Endothelial cell of umbilical vein (primary cell): Measurements from ENCODE around the gene GRM5.

Experiments used
- CTCF ChIP-seq, 2 donors: IDR thresholded peaks; 1 replicate in 1 of 2; 2 replicates in 1 of 2; pipeline ENCODE4 v1.5.1; 2011; ENCODE audit warnings: low read length in 2 of 2, mild to moderate bottlenecking in 2 of 2, moderate library complexity in 2 of 2, control low read depth in 1 of 2, inconsistent platforms in 1 of 2, low read depth in 1 of 2; ENCODE audit not compliant: insufficient read depth in 1 of 2; ENCODE audit errors: extremely low read depth in 1 of 2
- GATA2 ChIP-seq: IDR thresholded peaks from 2 replicates; pipeline ENCODE4 v1.7.0; 2011; ENCODE audit warnings: low read depth, mild to moderate bottlenecking, moderate library complexity, mixed read lengths, low read length; ENCODE audit not compliant: insufficient read length, insufficient read depth
- POLR2AphosphoS5 ChIP-seq: IDR thresholded peaks from 2 replicates; pipeline ENCODE4 v1.6.1; 2012; ENCODE audit warnings: low read depth, mild to moderate bottlenecking, control low read depth, low read length, moderate library complexity; ENCODE audit not compliant: insufficient read depth

GRCh38 chr11:88739524-88739923 is 326.3 kb downstream of the GRM5 start:
- no peak for TF ChIP-seq CTCF (IDR thresholded peaks at IDR 0.05; ENCODE audit: extremely low read depth in 1 of 2, insufficient read depth in 1 of 2, low read depth in 1 of 2, low read length in 2 of 2)
- no peak for TF ChIP-seq POLR2AphosphoS5
- no peak for TF ChIP-seq GATA2
